Stimulated activated naive CD8-positive, alpha-beta T cell treated with anti-CD3 and anti-CD28 coated beads, Interleukin-15, Interleukin-2, amounts not matched to agents 100 ng/mL and 50 ng/mL, for 24 hours (primary cell): ENCODE results near the gene METRNL.

Experiments used
- H3K27ac Mint-ChIP-seq: one replicate; pipeline ENCODE4 v1.8.0; 2021; ENCODE audit warnings: mild to moderate bottlenecking, mixed read lengths
- H3K27me3 Mint-ChIP-seq: one replicate; pipeline ENCODE4 v1.8.0; 2021; ENCODE audit warnings: mixed read lengths
- H3K36me3 Mint-ChIP-seq: one replicate; pipeline ENCODE4 v1.8.0; 2021; ENCODE audit warnings: low read depth, mixed read lengths
- H3K4me1 Mint-ChIP-seq: one replicate; pipeline ENCODE4 v1.8.0; 2021; ENCODE audit warnings: low read depth, mixed read lengths
- H3K4me3 Mint-ChIP-seq: one replicate; pipeline ENCODE4 v1.8.0; 2021; ENCODE audit warnings: mild to moderate bottlenecking, mixed read lengths
- H3K9me3 Mint-ChIP-seq: one replicate; pipeline ENCODE4 v1.8.0; 2021; ENCODE audit warnings: mixed read lengths

METRNL gene

DNA sequence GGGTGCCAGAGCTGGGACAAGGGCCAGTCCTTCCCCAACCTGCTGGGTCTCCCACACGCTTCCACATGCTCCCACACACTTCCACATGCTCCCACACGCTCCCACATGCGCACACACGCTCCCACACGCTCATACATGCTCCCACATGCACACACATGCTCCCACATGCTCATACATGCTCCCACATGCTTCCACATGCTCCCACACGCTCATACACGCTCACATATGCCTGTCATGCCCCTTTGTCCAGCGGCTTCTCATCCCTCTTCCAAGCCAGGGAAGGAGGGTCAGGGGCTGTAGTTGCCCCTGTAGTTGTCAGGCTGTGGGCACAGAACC lies 9.9 kb upstream of the METRNL start:
- Mint-ChIP-seq H3K36me3 (no peaks in the 10 kb centered on the region), H3K4me3 (no peak overlapping the region), H3K4me1 (peaks cover 26% of the 10 kb centered on the region), H3K27ac (peak overlapping the region; percentile 45), H3K9me3 (no peaks in the 10 kb centered on the region), H3K27me3 (no peaks in the 10 kb centered on the region)

DNA sequence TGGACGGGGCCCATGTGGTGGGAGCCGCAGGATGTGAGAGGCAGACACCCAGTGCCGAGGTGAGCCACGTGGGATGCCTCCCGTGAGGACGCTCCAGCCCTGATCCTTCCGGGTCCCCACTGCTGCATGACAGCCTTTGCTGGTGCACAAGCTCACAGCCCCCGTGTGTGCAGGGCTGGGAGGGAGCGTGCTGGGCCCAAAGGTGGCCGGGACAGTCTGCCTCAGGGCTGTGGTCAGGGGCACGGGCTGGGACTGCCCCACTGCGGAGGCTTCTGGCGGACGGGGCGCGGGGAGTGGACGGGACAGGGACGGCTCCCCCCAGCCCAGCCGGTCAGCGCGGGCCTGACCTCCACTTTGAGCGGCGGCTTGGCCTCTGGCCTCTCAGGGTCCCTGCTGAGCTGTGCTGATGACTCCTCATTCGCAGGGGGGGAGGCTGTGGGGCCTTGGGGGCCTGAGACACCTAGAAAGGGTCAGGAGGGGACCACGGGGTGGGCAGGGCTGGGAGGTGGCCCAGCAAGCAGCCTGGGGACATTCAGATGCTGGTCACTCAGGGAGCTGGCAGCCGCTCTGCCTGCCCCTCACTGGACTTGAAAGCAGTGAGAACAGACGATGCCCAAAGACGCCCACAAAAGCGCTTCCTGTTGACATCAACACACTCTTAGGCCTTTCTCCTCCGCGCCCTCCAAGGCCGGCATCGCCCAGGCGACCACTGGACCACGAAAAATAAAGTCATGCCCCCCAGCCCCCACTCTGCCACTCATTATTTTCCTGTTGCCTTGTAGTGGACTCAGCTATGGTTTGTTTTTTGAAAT lies 9.3 kb upstream of the METRNL start:
- Mint-ChIP-seq H3K4me3 (no peak overlapping the region), H3K27ac (no peak overlapping the region), H3K9me3 (no peaks in the 10 kb centered on the region), H3K27me3 (no peaks in the 10 kb centered on the region), H3K4me1 (peaks cover 26% of the 10 kb centered on the region), H3K36me3 (no peaks in the 10 kb centered on the region)

DNA sequence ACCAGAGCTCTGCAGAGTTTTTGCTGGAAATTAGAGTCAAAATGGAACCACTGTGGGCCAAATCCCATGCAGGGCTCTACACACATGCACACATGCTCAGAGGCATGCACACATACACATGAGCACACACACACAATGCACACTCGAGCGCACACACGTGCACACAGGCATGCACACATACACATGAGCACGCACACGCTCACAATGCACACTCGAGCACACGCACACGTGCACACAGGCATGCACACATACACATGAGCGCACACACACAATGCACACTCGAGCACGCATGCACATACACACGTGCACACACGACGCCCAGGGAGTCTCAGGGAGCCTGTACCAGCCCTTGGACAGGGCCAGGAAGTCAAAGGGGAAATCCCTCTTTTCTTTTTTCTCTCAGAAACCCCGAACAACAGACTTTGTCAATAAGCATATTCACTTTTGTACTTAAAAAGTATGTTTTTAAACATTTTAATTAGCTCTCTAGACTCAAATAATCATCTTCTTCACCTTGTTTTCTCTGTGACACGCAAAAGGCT lies 8.5 kb upstream of the METRNL start:
- Mint-ChIP-seq H3K27ac (peak overlapping the region; percentile 52), H3K4me3 (no peak overlapping the region), H3K9me3 (no peaks in the 10 kb centered on the region), H3K4me1 (peaks cover 26% of the 10 kb centered on the region), H3K36me3 (no peaks in the 10 kb centered on the region), H3K27me3 (no peaks in the 10 kb centered on the region)

DNA sequence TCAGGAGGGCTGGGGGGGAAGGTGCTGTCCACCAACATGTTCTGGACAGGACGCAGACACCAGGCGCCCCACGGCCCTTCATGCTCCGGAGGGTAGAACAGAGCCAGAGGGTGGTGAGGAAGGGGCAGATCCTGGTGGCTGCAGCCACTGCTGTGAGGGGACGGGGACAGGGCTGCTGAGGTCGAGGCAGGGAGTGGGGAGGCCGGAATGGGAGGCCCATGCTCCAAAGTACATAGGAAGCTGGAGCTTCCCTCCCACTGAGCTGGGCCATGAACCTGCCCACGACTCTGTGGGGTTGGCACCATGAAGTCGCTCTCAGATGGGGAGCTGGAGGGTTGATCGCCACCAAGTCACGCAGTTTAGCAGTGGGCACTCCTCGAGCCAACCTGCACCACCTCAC lies 8.0 kb upstream of the METRNL start:
- H3K27me3 Mint-ChIP-seq = no peaks in the 10 kb centered on the region
- H3K4me1 Mint-ChIP-seq = peaks cover 26% of the 10 kb centered on the region
- H3K9me3 Mint-ChIP-seq = no peaks in the 10 kb centered on the region
- H3K36me3 Mint-ChIP-seq = no peaks in the 10 kb centered on the region
- peak overlapping the region; percentile 52 for H3K27ac Mint-ChIP-seq
- H3K4me3 Mint-ChIP-seq = no peak overlapping the region

DNA sequence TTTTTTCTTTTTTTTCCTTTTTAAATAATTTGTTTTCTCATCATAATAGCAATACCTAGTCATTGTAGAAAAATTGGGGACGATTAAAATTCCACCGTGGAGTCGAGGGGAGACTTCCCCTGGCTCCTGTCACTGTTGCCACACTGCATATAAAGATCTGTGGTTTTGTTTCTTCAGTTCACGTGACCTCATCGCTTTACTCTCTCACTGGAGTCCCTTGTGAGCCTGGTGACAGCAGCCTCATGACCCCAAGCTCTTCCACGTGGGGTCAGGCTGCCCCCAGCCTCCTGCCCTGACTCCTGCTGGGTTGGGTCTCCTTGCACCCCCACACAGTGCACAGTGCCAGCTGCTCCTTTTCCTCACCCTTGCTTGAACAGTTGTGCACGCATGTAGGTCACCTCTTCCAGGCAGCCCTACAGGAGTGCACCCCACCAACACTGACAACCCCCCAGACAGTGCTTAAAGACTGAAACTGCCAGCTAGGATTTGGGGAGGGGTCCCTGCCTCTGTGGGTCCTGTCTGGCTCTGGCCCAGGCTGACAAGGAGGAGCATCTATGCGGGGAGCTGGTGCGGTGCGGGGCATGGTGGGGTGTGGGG lies 7.3 kb upstream of the METRNL start:
- Mint-ChIP-seq H3K27ac (no peak overlapping the region), H3K9me3 (no peaks in the 10 kb centered on the region), H3K4me1 (peaks cover 26% of the 10 kb centered on the region), H3K27me3 (peaks cover 2% of the 10 kb centered on the region), H3K36me3 (no peaks in the 10 kb centered on the region), H3K4me3 (no peak overlapping the region)

DNA sequence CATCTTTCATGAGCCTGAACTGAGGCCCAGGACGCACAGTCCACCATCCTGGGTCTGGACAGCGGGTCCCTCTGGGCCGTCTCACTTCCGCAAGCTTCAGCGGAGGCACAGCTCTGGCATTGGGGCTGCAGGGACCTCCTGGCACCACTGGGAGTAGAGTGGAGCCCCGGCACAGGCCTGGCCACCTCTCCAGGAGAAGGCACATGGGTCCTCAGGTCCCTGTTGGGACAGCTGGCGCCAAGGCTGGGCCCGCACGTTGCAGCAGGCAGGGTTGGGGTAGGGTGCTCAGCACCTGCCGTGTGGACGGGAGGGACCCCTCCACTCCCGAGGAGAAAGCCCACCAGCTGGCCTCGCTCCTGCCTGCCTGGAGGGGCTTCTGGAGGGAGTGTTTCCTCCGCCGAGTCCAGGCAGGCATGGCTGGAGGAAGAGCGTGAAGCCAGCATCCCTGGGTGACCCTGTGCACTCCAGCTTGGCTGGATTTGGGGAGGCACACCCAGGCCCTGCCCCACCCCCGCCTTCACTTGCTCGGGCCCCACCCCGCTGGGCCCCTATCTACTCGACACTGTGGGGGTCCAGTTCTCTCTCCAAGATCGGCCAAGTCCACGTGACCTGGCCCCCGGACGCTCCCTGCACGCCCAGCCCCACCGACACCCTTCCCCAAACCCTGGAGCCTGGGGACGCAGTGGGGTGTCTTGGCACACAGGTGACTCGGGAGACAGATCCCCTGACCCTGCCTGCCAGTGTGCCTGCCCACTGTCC lies 6.6 kb upstream of the METRNL start:
- Mint-ChIP-seq H3K27me3 (peaks cover 9% of the 10 kb centered on the region), H3K9me3 (no peaks in the 10 kb centered on the region), H3K36me3 (no peaks in the 10 kb centered on the region), H3K27ac (no peak overlapping the region), H3K4me1 (peaks cover 26% of the 10 kb centered on the region), H3K4me3 (no peak overlapping the region)

DNA sequence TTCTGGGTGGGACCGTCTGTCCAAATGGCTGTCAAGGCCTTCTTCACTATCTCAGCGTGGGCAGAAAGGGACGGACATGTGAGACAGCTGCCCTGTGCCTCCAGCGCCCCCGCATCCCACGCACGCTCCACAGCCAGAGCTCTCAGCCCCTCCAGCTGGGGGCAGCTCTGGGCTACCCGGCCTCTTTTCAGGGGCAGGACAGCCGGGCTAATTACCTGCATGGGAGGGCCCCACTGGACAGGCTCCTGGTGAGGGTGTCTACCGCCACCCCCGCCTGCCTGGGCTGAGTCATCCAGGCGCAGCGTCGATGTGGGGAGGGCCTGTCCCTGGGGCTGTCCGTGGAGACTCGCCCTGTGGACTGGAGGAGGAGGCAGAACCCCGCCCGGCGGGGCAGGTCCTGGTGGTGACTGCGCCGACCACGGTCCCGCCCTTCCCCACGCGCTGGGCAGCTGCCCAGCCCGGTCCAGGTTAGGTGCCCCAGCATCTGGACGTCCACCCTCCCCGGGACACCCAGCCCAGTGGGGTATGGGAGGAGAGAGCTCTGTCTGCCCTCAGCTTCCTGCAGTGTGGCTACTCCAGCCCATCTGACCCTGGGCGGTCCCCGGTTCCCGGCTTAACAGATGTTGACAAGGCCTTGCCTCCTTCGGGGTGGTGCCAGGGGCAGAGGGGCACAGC lies 5.9 kb upstream of the METRNL start:
- Mint-ChIP-seq H3K4me1 (peaks cover 26% of the 10 kb centered on the region), H3K27me3 (peaks cover 14% of the 10 kb centered on the region), H3K27ac (no peak overlapping the region), H3K4me3 (no peak overlapping the region), H3K9me3 (no peaks in the 10 kb centered on the region), H3K36me3 (no peaks in the 10 kb centered on the region)

DNA sequence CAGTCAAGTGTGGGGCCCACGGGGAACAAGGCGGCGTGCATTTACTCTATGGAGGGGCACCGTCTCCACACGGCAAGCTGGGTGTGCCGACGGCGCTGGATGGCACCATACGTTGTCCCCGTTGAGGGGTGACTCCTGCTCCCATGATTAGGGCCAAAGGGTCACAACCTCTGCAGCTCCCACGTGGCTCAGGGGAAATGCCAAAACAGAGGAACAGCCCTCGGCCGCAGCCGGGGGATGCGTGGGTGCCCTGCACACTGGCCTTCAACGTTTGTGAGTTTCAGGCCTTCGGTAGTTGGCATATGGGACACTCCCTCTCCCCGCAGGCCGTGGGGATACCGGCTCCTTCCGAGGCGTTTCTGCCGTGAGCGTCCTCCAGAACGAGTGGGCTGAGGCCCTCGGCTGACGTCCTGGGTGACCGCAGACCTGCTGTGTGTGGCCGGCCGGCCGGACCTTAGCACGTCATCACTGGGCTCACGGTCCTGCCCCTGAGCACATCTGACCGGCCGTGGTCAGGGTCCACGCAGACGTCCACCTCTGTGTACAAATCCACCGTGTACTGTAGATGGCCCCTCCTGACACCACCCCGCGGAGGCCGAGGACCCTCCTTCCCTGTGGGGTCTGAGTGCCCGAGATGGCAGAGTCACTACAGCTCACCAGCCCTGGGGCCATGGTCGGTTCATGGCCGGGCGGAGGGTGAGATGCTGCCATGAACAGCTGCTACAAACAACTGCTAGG lies 4.8 kb upstream of the METRNL start:
- H3K4me1 Mint-ChIP-seq = peaks cover 19% of the 10 kb centered on the region
- no peaks in the 10 kb centered on the region for H3K9me3 Mint-ChIP-seq
- peaks cover 14% of the 10 kb centered on the region for H3K27me3 Mint-ChIP-seq
- no peak overlapping the region for H3K4me3 Mint-ChIP-seq
- no peaks in the 10 kb centered on the region for H3K36me3 Mint-ChIP-seq
- H3K27ac Mint-ChIP-seq = no peak overlapping the region

DNA sequence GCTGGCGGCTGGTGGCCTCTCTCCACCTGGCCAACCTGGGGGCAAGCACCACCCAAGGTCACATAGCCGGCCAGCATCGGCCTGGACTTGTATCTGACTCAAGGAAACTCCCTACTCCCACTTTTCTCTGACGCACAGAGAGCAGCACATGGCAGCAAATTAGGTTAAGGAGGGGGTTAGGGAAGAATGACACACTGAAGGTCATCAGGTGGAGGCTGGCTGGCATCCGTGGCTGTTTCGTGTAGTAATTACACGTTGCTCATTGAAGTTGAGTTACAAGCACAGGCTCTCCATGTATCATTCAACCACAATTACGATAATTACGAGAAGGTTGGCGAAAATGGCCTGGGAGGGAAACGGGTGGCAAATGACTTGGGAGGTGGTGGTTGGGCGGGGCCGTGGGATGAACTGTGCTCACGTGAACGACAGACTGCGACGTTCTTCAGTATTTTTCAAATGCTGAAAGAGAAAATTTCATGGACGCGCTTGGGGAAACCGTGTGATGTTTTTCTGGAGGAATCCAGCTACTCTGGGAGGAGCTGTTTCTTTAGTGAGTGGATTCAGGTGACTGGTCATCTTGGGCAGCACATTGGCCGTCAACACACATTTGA lies 4.0 kb upstream of the METRNL start:
- no peak overlapping the region for H3K4me3 Mint-ChIP-seq
- peak overlapping the region; percentile 3 for H3K27ac Mint-ChIP-seq

DNA sequence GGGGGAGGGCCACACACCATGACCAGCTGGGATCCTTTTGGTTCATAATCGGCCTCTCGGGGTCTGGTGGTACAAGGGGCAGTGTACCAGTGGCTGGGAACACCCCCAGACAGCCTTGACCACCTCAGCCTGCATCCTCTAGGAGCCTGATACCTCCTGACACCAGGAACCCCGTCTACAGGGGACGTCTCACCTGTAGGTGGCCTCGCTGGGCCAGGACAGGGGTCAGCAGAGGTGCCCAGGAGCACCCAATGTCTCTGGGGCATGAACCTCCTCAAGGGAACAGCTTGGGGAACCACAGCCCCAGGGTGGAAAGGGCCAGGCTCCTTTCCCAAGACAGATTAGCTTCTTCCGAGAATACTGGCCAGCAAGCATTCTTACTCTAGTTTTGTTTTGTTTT lies 2.5 kb upstream of the METRNL start:
- no peaks in the 10 kb centered on the region for H3K36me3 Mint-ChIP-seq
- peak overlapping the region; percentile 47 for H3K4me3 Mint-ChIP-seq
- H3K27ac Mint-ChIP-seq = peak overlapping the region; percentile 36
- H3K27me3 Mint-ChIP-seq = peaks cover 14% of the 10 kb centered on the region
- no peaks in the 10 kb centered on the region for H3K9me3 Mint-ChIP-seq
- peaks cover 9% of the 10 kb centered on the region for H3K4me1 Mint-ChIP-seq

More for the DNA sequence above, 4.0 kb upstream of the METRNL start:
- Mint-ChIP-seq H3K9me3 (no peaks in the 10 kb centered on the region), H3K36me3 (no peaks in the 10 kb centered on the region), H3K4me1 (peaks cover 17% of the 10 kb centered on the region), H3K27me3 (peaks cover 14% of the 10 kb centered on the region)

DNA sequence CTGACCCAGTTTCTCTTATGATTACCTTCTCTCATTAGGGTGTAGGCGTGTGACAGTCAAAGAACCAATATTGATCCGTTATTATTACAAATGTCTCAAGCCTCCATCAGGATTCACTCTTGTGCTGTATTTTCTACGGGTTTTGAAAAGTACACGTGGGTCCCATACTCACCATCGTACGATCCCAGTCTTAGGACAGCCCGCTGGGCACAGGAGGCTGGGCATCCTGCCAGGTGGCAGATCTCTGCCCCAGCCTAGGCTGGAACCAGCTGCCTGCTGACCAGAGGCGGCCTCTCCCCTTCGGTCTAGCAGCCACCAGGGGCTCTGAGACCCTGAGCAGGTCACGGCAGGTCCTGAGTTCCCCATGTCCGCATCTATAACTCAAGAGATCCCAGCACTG lies 2.0 kb upstream of the METRNL start:
- Mint-ChIP-seq H3K27ac (peak overlapping the region; percentile 36), H3K27me3 (peaks cover 16% of the 10 kb centered on the region), H3K4me3 (peak overlapping the region; percentile 47), H3K36me3 (peaks cover 2% of the 10 kb centered on the region), H3K9me3 (no peaks in the 10 kb centered on the region), H3K4me1 (peaks cover 10% of the 10 kb centered on the region)

DNA sequence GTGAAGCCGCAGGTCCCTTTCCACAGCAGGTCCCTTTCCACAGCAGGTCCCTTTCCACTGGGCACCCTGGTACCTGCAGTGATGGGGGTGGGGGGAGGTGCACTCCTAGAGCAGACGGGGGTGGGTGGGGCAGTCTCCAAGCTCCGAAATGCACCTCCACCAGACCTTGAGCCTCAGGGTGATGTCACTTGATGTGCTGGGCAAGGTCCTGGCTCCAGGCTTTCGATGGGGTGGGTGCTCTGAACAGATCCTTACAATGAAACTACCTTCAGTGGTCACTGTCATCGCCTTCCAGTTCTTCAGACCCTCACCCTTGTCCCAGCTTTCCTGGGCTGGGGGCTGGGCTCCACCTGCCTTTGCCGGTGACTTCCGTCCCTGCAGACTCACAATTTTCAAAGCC lies 1.5 kb upstream of the METRNL start:
- peaks cover 7% of the 10 kb centered on the region for H3K36me3 Mint-ChIP-seq
- H3K9me3 Mint-ChIP-seq = no peaks in the 10 kb centered on the region
- H3K27me3 Mint-ChIP-seq = peaks cover 20% of the 10 kb centered on the region
- no peak overlapping the region for H3K27ac Mint-ChIP-seq
- peaks cover 16% of the 10 kb centered on the region for H3K4me1 Mint-ChIP-seq
- peak overlapping the region; percentile 39 for H3K4me3 Mint-ChIP-seq

DNA sequence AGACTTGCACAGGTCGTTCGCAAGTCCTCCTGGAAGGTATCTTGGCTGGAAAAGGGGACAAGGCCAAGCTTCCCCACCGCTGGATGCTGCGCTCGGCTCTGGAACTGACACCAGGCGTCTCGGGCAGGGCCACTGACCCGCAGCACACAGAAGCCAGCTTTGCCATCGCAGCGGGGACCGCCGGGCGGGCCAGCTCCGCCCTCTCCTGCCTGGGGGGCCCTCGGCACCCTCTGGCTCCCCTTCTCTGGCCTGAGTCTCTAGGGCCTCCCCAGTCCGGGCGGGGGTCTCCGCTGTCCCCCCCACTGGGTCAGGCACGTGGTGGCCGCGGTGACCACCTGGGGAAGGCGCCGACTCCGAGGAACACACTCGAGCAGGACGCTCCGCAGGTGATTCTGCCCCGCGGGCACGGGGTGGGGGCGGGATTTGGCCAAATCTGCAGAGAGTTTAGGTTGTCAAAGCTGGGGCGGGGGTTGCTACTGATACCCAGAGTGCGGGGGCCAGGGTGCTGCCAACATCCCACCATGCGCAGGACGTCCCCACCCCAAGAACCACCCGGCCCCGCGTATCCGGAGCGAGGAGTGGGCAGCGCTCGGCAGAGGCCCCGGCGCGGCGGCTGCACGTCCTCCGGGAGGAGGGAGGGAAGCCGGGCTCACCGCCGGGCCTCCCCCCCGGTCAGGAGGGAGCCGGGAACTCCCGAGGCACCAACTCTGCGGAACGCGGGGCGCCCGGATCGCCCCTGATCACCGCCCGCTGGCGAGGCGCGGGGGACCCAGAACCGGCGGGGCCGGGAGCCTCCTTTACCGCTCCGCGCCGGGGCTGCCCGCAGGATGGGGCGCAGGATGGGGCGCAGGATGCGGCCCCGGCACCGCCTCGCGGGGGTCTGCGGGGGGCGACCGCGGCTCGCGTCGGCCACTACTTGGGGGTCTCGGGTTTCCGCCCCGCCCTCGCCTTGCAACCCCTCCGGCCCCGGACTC lies 744 bp upstream of the METRNL start:
- Mint-ChIP-seq H3K27ac (no peak overlapping the region), H3K4me1 (peaks cover 23% of the 10 kb centered on the region), H3K36me3 (peaks cover 10% of the 10 kb centered on the region), H3K27me3 (peaks cover 20% of the 10 kb centered on the region), H3K9me3 (no peaks in the 10 kb centered on the region), H3K4me3 (peak overlapping the region; percentile 39)
